ENCODE measurements around the gene TRIO.

Gene TRIO

GRCh38 chr5:14330291-14330690, 187.1 kb downstream of the TRIO start:
- no peak for ATAC-seq
- no peak for TF ChIP-seq ZNF70 (CRISPR knock-in tag; IDR thresholded peaks at IDR 0.05)
- no peak for TF ChIP-seq CSRNP3 (CRISPR knock-in tag; IDR thresholded peaks at IDR 0.05)
- TF ChIP-seq BACH2 (CRISPR knock-in tag; IDR thresholded peaks at IDR 0.05; ENCODE audit: borderline replicate concordance) = no peak
- TF ChIP-seq PPARA (CRISPR knock-in tag; IDR thresholded peaks at IDR 0.05; ENCODE audit: borderline replicate concordance) = no peak
- no peak for TF ChIP-seq TSHZ2 (CRISPR knock-in tag; IDR thresholded peaks at IDR 0.05)
- TF ChIP-seq ESRRG (CRISPR knock-in tag; IDR thresholded peaks at IDR 0.05) = no peak
- no peak for TF ChIP-seq OSR1 (CRISPR knock-in tag; IDR thresholded peaks at IDR 0.05)
- TF ChIP-seq ZFP30 (CRISPR knock-in tag; IDR thresholded peaks at IDR 0.05) = no peak
- TF ChIP-seq, protein P1, sequence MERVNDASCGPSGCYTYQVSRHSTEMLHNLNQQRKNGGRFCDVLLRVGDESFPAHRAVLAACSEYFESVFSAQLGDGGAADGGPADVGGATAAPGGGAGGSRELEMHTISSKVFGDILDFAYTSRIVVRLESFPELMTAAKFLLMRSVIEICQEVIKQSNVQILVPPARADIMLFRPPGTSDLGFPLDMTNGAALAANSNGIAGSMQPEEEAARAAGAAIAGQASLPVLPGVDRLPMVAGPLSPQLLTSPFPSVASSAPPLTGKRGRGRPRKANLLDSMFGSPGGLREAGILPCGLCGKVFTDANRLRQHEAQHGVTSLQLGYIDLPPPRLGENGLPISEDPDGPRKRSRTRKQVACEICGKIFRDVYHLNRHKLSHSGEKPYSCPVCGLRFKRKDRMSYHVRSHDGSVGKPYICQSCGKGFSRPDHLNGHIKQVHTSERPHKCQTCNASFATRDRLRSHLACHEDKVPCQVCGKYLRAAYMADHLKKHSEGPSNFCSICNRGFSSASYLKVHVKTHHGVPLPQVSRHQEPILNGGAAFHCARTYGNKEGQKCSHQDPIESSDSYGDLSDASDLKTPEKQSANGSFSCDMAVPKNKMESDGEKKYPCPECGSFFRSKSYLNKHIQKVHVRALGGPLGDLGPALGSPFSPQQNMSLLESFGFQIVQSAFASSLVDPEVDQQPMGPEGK (CRISPR knock-in tag; IDR thresholded peaks at IDR 0.05; ENCODE audit: borderline replicate concordance) = no peak
- no peak for TF ChIP-seq SNAI2 (CRISPR knock-in tag; IDR thresholded peaks at IDR 0.05)

- no peak for ATAC-seq
Observed at GRCh38 chr5:14330729-14331385, 187.7 kb downstream of the TRIO start.

DNA sequence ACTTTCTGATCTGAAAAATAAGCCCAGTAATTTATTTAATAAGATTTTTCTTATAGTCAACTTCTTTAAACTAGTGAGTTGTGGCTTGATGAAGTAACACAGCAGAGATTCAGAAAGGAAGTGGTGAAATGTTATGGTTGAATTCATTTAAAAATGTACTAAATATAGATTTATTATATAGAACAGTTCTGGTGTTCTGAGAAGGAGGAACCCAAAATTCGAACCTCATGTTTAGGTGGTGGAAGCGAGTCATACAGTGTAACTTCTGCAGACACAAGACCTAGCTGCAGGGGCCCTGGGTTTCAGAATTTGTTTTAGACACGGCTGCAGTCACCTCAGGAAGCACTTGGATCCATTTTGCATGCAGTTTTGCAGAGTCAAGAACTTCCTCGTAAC, 188.2 kb downstream of the TRIO start:
- no peak for ATAC-seq
- TF ChIP-seq ZNF70 (CRISPR knock-in tag; IDR thresholded peaks at IDR 0.05) (no peak), GLIS3 (CRISPR knock-in tag; IDR thresholded peaks at IDR 0.05) (no peak), ZNF8 (CRISPR knock-in tag; IDR thresholded peaks at IDR 0.05) (no peak), SNAI2 (CRISPR knock-in tag; IDR thresholded peaks at IDR 0.05) (no peak), ISL1 (CRISPR knock-in tag; IDR thresholded peaks at IDR 0.05) (no peak), TOX (CRISPR knock-in tag; IDR thresholded peaks at IDR 0.05; ENCODE audit: borderline replicate concordance) (no peak), ZC3H10 (CRISPR knock-in tag; IDR thresholded peaks at IDR 0.05) (no peak), ZFP3 (CRISPR knock-in tag; IDR thresholded peaks at IDR 0.05) (no peak), CSDC2 (CRISPR knock-in tag; IDR thresholded peaks at IDR 0.05) (no peak), ZNF565 (CRISPR knock-in tag; conservative IDR thresholded peaks at IDR 0.05; ENCODE audit: low read depth) (no peak), ZFP30 (CRISPR knock-in tag; IDR thresholded peaks at IDR 0.05) (no peak), OSR1 (CRISPR knock-in tag; IDR thresholded peaks at IDR 0.05) (no peak), TSHZ2 (CRISPR knock-in tag; IDR thresholded peaks at IDR 0.05) (no peak), ESRRG (CRISPR knock-in tag; IDR thresholded peaks at IDR 0.05) (no peak), RARB (CRISPR knock-in tag; IDR thresholded peaks at IDR 0.05) (no peak), PPARA (CRISPR knock-in tag; IDR thresholded peaks at IDR 0.05; ENCODE audit: borderline replicate concordance) (no peak)
- TF ChIP-seq, protein P2, sequence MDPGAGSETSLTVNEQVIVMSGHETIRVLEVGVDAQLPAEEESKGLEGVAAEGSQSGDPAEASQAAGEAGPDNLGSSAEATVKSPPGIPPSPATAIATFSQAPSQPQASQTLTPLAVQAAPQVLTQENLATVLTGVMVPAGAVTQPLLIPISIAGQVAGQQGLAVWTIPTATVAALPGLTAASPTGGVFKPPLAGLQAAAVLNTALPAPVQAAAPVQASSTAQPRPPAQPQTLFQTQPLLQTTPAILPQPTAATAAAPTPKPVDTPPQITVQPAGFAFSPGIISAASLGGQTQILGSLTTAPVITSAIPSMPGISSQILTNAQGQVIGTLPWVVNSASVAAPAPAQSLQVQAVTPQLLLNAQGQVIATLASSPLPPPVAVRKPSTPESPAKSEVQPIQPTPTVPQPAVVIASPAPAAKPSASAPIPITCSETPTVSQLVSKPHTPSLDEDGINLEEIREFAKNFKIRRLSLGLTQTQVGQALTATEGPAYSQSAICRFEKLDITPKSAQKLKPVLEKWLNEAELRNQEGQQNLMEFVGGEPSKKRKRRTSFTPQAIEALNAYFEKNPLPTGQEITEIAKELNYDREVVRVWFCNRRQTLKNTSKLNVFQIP (CRISPR knock-in tag; IDR thresholded peaks at IDR 0.05; ENCODE audit: borderline replicate concordance, low read depth) = no peak
- TF ChIP-seq, protein P1 (CRISPR knock-in tag; IDR thresholded peaks at IDR 0.05; ENCODE audit: borderline replicate concordance) = no peak

More at GRCh38 chr5:14330729-14331385, 187.7 kb downstream of the TRIO start:
- TF ChIP-seq ZNF70 (CRISPR knock-in tag; IDR thresholded peaks at IDR 0.05) = no peak
- no peak for TF ChIP-seq ZNF8 (CRISPR knock-in tag; IDR thresholded peaks at IDR 0.05)
- TF ChIP-seq RARB (CRISPR knock-in tag; IDR thresholded peaks at IDR 0.05) = no peak
- no peak for TF ChIP-seq GLIS3 (CRISPR knock-in tag; IDR thresholded peaks at IDR 0.05)
- no peak for TF ChIP-seq CSRNP3 (CRISPR knock-in tag; IDR thresholded peaks at IDR 0.05)
